HG02588 (cell line): ENCODE measurements around the gene RAB6B.

ENCODE experiments used
- ATAC-seq: cut with Tn5 transposase; IDR thresholded peaks from one replicate; pipeline ENCODE4 v1.9.1; 2021; ENCODE audit warnings: mild to moderate bottlenecking, moderate library complexity; ENCODE audit not compliant: unreplicated experiment

RAB6B gene

DNA sequence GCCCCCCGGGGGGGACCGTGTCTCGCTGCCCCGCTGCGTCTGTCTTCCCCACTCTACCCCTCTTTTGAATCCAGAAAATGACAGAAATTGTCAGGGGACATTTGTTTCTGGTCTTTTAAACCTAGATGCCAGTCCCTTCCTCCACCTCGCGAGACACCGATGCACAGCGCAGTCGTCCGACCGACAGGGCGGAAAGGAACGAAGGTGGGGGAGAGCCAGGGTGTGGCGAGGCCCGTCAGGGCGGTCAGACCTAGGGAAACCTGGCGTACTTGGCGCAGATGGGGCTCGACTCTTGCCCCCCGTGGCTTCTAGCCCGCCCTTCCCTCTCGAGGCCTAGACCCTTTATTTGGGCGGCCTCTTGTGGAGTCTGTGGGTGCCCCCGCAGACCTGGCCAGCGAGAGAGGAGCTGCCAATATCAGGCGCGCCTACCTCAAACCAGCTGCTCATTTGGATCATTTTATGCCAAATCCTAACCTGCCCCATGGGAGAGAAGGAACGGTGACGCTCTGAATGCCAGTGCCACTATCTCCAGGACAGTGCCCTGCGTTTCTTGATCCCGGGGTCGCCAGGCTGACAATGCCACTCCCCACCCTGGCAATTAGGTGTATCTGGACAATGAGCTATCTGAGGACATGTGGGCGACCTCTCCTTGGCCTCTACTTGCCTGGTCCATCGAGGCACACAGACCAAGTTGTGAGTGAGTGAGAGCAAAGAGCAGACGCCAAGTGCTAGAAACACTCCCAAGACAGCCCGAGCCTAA, 500 bp upstream of the RAB6B start:
- no peak for ATAC-seq

DNA sequence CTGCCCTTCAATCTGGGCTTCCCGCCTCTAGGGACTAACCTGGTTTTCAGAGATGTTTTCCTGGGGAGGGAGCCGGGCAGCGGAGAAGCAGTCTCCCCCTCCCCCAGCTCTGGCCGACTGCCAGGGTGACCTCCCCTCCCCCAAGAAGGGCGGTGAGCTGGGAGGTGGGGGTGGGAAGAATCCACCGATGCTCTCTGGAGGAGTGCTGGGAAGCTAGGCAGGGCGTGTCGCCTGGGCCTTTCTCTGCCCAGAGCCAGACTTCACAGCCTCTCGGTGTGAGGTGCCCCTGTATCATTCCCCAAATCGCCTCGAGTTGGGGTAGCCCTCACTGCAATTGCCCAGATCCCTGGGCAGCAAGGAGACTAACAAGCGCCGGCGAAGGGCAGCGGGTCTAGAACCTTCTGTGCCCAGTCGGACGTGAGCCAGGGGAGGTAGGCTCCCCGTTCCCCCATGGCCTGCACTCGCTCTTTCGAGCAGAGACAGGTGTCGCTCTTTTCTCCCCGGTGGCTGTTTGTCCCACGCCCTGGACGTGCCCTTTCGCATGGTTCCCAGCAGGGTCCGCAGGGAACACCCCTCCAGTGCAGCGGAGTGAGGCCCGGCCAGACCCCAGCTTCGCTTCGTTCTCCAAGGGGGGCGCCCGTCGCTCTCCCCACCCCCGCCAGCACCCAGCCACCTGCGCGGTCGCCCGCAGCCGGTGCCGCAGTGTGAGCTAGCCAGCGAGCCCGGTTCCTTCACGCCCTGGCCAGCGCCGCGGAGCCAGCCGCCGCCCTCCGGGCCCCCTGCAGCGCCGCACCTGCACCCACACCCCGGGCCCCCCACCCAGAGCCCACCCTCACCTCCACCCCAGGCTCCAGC, 1.1 kb downstream of the RAB6B start:
- ATAC-seq, result no peak

DNA sequence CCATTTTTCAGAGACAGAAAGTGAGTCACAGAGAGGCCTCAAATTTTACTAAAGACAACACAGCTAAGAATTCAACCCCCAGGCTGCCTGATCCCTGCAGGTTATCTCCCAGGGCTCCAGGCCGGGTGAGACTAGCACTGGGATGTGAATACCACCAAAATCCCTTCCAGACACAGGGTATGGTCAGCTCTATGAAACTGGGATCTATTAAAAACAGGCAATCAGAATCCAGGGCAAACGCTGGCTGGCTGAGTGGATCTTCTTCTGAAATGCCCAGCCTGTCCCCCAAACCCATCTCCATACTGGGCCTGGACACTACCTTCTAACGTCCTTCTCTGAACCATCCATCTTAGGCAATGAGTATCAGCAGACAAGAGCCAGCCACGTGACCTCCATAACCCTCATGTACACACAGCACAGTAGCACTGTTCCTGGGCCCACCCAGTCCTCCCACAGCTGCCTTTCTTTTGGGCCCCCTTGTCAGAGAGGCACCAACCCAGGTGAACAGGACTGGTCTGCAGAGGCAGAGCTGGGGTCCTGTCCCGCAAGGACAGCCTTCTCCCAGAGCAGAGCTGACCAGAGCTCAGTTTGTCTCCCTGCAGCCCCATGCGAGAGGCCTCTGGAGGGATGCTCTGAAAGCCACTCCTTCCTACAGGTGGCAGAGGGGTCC, 1.9 kb downstream of the RAB6B start:
- no peak for ATAC-seq

DNA sequence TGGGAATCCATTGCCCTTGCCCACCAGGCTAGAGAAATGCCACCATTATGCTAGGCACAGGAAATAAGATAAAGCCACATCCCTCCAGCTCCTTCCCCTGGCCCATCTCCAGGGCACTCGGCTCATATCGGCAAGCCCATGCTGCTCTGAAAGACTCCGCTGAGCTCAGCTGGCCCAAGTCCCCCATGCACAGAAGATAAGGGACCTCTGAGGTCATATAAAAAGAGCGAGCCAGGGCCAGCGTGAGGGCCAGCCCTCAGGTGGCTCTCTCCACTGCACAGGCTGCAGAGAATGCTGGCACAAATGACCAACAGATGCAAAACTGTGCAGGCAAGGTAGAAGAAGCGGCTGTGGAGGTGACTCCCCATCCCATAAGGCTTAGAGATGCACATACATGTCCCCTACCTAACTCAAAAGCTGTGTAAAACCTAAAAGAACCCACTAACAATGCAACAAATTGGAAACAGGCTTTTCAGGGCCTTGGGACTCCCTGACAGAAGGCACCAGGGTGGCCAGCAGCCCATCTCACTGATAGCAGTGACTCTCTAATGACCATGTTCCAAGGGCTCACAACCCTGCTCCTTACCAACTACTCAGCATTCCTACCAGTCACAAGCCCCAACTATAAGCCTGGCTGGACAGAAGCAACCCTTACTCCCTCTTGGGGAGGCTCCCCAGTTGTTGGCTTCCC, 3.0 kb downstream of the RAB6B start:
- no peak for ATAC-seq

DNA sequence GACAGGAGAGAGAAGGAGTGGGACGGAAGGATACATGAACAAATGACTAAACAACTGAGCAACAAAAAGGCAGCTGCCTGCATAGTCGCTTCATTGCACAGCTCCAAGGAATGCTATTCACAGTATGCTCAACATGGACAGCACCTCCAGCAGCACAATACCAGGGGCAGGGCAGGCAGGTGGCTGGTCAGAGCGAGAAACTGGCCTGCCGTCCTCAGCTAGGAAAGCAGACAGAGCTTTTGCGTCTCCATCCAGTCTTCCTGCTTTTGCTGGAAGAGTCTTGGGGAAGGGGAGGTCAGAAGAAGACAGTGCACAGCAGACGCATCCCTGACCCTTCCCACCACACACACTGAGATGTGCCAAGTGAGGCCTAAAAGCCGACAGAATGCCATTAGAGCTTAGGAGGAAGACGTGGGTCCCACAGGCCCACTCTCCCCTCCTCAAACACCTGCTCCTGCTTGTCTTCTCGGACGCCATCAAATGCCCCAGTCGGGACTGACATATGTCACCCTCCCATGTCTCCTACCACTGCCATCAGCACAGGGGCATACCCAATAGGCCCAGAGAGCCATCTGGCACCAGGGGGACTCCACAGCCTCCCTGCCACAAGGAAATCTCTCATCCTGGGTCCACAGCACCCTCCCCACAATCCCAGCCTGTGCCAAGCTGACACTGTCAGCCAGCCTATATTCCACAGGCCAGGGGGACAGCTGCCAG, 3.9 kb downstream of the RAB6B start:
- no peak for ATAC-seq

DNA sequence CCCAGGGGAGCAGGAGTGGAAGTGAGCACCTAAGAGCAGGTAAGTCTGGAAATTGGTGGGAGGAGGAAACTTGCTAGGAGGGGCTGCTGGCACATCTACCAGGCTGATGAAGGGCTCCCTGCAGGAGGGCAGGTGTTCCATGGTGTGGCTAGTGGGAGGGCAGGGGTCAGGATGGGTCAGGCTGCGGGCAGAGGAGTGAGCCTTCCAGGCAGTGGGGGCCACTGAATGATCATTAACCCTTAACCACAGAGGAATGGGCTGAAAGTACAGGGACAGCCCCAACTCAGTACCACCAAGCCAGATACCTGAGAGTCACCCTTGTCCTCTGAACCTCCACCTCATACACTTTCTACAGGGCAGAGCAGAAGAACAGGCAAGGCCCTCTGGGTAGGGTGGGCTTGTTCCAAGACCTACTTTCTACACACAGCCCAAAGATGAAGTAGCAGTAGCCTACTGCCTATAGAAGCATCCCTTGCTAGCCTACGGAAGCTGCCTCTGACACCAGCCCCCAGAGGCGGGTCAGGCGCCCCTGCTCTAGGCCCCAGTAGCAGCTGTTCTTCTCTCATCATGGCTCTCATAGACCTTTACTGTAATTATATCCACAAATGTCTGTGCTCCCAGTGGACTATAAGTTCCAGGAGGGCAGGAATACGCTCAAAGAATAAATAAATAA, 4.6 kb downstream of the RAB6B start:
- no peak for ATAC-seq

DNA sequence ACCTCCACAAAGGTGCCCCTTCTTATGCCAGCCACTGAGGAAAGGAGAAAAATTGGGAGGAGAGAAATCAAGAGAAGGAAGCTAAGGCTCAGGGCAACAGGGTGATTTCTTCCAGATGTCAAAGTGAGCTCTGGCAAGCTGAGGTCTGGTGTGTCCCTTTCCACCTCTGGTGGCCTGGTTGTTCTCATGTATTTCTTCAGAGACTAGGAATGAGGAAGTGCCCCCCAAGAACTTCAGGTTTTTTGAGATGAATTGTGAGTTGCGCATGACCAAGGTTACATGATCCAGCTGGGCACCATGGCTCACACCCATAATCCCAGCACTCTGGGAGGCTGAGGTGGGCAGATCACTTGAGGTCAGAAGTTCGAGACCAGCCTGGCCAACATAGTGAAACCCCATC, 5.6 kb downstream of the RAB6B start:
- no peak for ATAC-seq

DNA sequence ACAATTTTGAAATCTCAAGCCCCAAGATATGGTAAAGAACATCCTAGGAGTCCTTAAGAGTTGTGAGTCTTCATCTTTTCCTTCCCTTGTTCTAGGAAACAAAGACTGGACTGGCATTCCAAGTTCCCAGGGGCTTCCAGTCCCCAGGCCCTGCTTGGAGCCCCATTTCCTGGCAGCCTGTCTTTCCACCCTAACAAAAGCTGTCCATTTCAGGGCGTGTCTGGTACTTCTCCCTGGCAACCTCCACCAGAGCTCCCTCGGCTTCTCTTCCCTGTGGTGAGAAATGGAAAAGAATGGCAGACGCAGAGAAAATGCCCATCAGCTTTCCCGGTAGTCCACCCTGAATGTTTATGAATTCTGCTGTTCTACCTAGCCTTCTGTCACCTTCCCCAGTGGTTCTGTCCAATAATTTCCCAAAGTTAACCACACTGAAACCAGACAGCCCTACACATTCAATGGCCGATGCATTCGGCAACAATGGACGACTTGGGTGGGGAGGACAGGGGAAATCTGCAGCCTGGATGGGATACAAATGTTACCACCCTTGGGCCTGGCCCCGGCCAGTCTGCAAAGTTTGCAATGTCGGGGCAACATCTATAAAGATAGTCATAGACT, 6.8 kb downstream of the RAB6B start:
- ATAC-seq, result no peak

DNA sequence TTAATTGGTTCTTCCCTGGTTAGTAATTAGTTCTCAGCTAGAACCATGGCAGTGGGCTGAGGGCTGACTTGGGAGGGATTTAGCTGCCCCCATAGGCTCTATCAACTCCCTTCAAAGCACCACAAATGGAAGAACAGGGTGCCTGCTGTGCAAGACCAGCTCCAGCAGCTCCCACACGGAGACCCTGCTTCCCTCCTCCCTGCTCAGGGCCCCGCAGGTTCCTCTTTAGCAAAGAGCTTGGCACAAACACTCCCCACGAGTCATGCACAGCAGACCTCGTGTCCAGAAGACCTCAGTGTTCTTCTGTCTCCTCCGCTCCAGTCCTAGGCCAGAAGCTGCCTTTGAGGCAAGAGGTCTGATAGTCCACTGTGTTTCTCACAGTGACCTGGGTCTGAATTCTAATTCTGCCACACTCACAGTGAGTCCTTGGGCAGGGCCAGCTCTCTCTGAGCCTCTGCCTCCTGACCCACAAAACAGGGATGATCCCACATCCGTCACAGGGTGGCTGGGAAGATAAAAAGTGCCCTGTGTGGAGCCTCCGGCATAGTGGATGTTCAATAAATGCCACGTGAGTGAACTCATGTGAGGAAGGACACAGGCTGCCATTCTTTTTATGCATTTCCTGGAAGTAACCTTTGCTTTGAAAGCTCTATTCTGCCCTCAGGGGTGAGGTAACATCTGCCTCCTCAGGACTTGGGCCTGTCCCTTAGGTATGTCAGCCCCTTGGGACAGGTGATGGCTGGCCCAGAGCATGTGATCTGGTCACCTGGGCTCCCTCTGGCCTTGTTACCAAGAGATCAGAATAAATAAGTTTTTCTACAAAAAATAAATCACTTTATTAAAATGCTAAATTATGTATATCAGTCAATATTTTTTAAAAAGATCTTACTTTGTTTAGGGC, 7.6 kb downstream of the RAB6B start:
- no peak for ATAC-seq

DNA sequence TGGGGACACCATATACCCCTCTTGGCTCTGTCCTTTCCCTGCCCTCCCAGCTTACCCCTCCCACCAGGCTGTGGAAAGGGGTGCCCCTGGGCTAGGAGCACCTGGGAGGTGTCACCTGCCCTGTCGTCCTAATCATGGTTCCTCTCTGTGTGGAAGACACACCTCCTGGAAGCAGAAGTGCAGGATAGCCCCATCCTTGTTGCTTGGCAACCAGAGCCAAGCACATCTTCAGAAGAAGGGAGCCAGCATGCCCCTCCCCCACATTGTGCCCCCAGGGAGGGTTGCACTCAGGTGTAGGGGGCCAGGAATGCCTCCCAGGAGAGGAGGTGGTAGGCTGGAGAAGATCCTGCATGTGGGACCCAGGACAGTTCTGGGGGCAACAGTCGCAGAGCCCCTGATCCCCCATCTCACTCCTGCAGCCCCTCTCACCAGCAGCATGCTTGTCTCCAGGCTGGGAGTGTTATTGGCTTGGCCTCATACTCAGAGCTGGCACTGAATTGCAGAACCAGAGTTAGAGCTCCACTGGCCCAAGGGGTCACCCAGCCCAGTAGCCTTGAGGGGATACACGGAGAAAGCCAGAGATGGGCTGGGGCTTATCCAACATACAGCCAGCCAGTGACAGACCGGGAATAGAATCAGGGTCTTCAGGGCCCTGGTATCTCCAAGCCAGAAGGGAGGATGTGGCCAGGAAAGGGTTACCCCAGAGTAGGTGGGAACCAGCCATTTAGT, 8.4 kb downstream of the RAB6B start:
- no peak for ATAC-seq

DNA sequence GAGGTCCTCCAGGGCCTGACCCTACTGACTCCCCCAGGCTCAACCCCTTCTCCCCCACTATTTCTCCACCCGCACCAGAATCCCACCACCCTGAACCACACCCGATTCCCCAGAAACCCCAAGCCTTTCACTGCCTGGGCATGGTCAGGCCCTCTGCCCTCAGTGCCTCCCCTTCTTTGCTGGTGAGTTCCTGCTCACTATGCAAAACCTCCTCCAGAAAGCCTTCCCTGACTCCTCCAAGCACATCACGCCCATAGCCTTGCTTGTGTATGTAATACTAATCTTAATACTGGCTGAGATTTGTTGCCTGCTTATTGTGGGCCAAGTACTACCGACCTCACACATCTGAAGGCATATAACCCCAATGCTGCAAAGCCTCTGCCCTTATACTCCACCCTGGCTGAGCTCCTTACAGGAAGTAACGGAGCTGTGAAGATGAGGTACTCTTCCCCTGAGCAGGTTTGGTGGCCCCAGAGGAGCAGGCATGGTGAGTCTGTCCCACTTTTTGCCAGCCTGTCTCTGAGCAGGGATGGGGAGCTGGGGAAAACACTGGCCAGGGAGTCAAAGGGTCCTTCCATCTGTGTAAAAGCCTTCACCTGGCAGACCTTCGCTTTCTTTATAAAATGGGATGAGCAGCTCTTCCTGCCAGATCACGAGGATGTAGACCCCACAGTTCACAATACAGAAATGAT, 9.5 kb downstream of the RAB6B start:
- no peak for ATAC-seq

DNA sequence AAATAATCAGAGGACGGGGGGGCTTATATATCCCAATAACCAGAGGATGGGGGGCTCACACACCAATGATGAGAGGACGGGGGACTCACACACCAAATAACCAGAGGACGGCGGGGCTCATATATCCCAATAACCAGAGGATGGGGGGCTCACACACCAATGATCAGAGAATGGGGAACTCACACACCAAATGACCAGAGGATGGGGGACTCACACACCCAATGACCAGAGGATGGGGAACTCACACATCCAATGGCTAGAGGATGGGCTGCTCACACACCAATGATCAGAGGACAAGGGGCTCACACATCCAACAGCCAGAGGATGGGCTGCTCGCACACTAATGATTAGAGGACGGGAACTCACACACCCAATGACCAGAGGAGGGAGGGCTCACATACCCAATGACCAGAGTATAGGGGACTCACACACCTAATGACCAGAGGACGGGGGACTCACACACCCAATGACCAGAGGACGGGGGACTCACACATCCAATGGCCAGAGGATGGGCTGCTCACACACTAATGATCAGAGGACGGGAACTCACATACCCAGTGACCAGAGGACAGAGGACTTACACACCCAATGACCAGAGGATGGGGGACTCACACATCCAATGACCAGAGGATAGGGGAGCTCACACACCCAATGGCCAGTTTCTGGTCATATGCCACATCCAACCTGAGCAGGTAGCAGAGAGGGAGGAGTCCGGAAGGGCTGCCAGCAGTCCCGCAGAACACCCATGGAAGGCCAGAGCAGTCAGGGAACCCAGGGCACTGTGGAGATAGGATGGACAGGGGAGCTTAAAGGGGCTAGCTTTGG, 10.6 kb downstream of the RAB6B start:
- no peak for ATAC-seq

DNA sequence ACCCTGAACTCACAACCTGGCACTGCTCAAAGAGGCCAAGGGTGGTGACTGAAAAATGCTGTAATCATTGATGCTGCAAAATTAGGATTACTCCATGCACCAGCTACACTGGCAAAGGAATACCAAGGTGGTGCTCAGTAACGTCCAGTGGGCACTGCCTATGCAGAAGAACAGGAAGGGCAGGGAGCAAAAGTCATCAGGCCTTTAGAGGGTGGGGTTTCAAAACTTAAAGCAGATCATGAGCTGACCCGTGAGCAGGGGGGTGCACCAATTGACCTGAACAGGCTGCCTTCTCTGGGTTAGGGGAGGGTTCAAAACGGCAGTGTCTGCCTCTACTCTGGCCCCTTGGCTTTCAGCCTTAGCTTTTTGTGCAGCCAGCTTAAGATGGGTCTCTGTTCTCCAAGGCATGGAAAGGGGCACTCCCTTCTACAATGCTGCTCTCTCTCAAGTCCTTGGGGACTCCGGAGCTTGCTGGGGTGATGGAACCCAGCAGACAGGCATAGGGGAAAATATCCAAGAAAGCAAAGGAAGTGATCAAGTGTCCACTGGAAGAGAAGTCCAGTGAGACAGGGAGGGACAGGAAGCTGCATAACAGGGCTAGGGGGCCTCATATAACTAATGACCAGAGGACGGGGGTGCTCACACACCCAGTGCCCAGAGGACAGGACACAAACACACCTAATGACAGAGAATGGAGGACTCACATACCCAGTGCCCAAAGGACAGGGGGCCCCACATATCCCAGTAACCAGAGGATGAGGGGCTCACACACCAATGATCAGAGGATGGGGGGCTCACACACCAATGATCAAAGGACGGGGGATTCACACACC, 11.4 kb downstream of the RAB6B start:
- ATAC-seq, result no peak

DNA sequence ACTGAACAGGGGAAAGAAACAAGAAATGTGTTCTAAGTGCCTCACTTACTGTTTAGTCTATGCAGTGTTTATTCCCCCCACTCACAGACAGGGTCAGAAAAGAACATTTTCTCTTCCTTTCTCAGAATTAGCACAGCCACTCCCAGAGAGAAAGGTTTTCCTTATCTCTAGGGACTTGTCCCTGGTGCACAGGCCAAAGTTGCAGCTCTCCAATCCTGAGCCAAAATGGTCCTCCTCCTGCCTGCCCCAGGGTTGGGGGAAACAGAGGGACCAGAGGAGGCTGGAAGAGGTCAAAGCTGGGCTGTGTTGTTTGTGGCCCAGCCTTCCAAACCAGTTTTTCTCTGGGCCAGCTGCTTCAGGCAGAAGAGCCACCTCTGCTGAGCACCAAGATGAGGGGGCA, 12.0 kb downstream of the RAB6B start:
- no peak for ATAC-seq

DNA sequence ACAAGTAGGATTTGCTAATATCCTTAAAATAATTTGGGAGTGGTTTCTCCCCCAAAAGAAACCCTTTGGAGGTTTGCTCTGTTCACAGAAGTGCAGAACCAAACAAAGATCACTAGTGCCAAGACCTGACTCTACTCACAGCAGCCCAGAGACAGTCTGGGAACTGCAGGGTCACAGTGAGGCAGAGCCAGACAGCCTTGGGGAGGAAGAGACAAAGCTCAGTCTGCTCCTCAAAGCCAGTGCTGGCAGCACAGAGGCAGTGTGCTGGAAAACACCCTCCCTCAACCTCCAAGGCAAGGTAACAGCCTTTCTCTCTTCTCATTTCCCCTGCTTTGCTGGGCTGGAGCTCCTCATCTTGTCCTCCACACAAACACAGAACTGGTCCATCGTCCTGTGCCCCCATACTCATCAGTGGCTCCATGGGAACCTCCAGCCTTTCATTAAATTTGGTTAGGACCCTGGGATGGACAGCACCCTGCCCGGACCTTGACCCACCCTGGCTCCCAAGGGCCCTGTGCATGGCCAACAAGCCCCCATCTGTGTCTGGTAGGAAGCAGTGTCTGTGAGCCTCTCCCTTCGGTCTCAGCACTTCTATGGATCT, 12.6 kb downstream of the RAB6B start:
- ATAC-seq, result no peak
